Neural cell (in vitro differentiated cells): ENCODE results near the gene DACH1.

Source experiments
- POLR2AphosphoS5 ChIP-seq: IDR thresholded peaks from 2 replicates; pipeline ENCODE4 v1.6.1; 2012
- SMC3 ChIP-seq: fragments of 450-650 bp; conservative IDR thresholded peaks from 2 replicates; pipeline ENCODE4 v1.6.1; 2014; ENCODE audit warnings: antibody characterized with exemption, mild to moderate bottlenecking, moderate library complexity; ENCODE audit not compliant: poor library complexity
- TF ChIP-seq, protein P1 (sequence below): fragments of 450-650 bp; IDR thresholded peaks from 2 replicates; pipeline ENCODE4 v1.5.1; 2014; ENCODE audit warnings: antibody characterized with exemption, mild to moderate bottlenecking, moderate library complexity; ENCODE audit not compliant: poor library complexity, severe bottlenecking

- TF ChIP-seq, protein P1, sequence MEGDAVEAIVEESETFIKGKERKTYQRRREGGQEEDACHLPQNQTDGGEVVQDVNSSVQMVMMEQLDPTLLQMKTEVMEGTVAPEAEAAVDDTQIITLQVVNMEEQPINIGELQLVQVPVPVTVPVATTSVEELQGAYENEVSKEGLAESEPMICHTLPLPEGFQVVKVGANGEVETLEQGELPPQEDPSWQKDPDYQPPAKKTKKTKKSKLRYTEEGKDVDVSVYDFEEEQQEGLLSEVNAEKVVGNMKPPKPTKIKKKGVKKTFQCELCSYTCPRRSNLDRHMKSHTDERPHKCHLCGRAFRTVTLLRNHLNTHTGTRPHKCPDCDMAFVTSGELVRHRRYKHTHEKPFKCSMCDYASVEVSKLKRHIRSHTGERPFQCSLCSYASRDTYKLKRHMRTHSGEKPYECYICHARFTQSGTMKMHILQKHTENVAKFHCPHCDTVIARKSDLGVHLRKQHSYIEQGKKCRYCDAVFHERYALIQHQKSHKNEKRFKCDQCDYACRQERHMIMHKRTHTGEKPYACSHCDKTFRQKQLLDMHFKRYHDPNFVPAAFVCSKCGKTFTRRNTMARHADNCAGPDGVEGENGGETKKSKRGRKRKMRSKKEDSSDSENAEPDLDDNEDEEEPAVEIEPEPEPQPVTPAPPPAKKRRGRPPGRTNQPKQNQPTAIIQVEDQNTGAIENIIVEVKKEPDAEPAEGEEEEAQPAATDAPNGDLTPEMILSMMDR: no peak
- TF ChIP-seq SMC3 (no peak), POLR2AphosphoS5 (no peak)
Observed at GRCh38 chr13:71820699-71821098, 46.3 kb downstream of the DACH1 start.
